Skeletal muscle cell (primary cell): Measurements from ENCODE around the gene ISCA2.

Source experiments
- DNase-seq: peaks from one replicate; pipeline ENCODE4 v3.0.0-alpha.2; 2010; ENCODE audit warnings: low read depth
- H3K4me3 ChIP-seq: 2 replicates; pipeline ENCODE4 v1.5.1; 2011; ENCODE audit warnings: low read depth, mild to moderate bottlenecking, control low read depth, low read length, moderate library complexity

Gene ISCA2

GRCh38 chr14:74504874-74505720 lies 11.5 kb downstream of the ISCA2 start:
- H3K4me3 ChIP-seq, result no peak overlapping the region
- no peak for DNase-seq

GRCh38 chr14:74505831-74506230 lies 12.3 kb downstream of the ISCA2 start:
- DNase-seq, result no peak

GRCh38 chr14:74506411-74506851 lies 12.9 kb downstream of the ISCA2 start:
- no peak for DNase-seq
- H3K4me3 ChIP-seq, result no peak overlapping the region

More at GRCh38 chr14:74505831-74506230, 12.3 kb downstream of the ISCA2 start:
- H3K4me3 ChIP-seq, result no peak overlapping the region

GRCh38 chr14:74507085-74507484 lies 13.5 kb downstream of the ISCA2 start:
- H3K4me3 ChIP-seq, result no peak overlapping the region
- DNase-seq, result no peak

- DNase-seq, result no peak
Observed at GRCh38 chr14:74507840-74508239, 14.3 kb downstream of the ISCA2 start.

GRCh38 chr14:74508292-74508731 lies 14.7 kb downstream of the ISCA2 start:
- H3K4me3 ChIP-seq, result no peak overlapping the region
- DNase-seq, result no peak

More at GRCh38 chr14:74507840-74508239, 14.3 kb downstream of the ISCA2 start:
- no peak overlapping the region for H3K4me3 ChIP-seq

- H3K4me3 ChIP-seq, result no peak overlapping the region
- DNase-seq, result no peak
Observed at GRCh38 chr14:74508844-74509428, 15.4 kb downstream of the ISCA2 start.

GRCh38 chr14:74509587-74510222 lies 16.1 kb downstream of the ISCA2 start:
- DNase-seq, result no peak
- no peak overlapping the region for H3K4me3 ChIP-seq

- H3K4me3 ChIP-seq, result no peak overlapping the region
- peak; percentile 56 for DNase-seq
Observed at GRCh38 chr14:74510223-74510931, 16.8 kb downstream of the ISCA2 start.

GRCh38 chr14:74510959-74511409 lies 17.4 kb downstream of the ISCA2 start:
- DNase-seq, result peak; percentile 65
- no peak overlapping the region for H3K4me3 ChIP-seq

- no peak for DNase-seq
- H3K4me3 ChIP-seq, result no peak overlapping the region
Observed at GRCh38 chr14:74511966-74512830, 18.6 kb downstream of the ISCA2 start.

- peak; percentile 61 for DNase-seq
- H3K4me3 ChIP-seq, result peak overlapping the region; percentile 13
Observed at GRCh38 chr14:74514471-74514941, 20.9 kb downstream of the ISCA2 start.

GRCh38 chr14:74515891-74516412 lies 22.4 kb downstream of the ISCA2 start:
- DNase-seq, result no peak
- H3K4me3 ChIP-seq, result no peak overlapping the region

- no peak for DNase-seq
- H3K4me3 ChIP-seq, result no peak overlapping the region
Observed at GRCh38 chr14:74516451-74517160, 23.0 kb downstream of the ISCA2 start.

GRCh38 chr14:74517731-74518130 lies 24.2 kb downstream of the ISCA2 start:
- DNase-seq, result no peak
- H3K4me3 ChIP-seq, result no peak overlapping the region

- no peak overlapping the region for H3K4me3 ChIP-seq
- no peak for DNase-seq
Observed at GRCh38 chr14:74518221-74518620, 24.7 kb downstream of the ISCA2 start.

- H3K4me3 ChIP-seq, result no peak overlapping the region
- DNase-seq, result no peak
Observed at GRCh38 chr14:74519316-74520074, 25.9 kb downstream of the ISCA2 start.
